A549 (cell line): Measurements from ENCODE around the gene IKZF3. TPM values are rescaled to one million over a fixed set of nuclear protein-coding genes. Genes with fewer than 3 reads are reported as not detected.
A peak's percentile ranks its signal among the peaks of the same experiment; 100 is the strongest.

Experiments
- ATAC-seq, 2 experiments: fragments of 200-7000 bp in 1 of 2; fragments of >200 bp in 1 of 2; cut with Nextera tagmentation in 1 of 2; cut with Tn5 transposase in 1 of 2; 3 replicates each; pipeline versions ENCODE4 v1.8.0 to v1.9.1; 2018 to 2020; ENCODE audit warnings: mild to moderate bottlenecking in 1 of 2, moderate library complexity in 1 of 2
- CTCF ChIA-PET: fragments of 300-600 bp; sonication (Branson Sonifier 250); formaldehyde crosslinking; extraction: SDS; loops from one replicate; lab custom pipeline; 2021; ENCODE audit warnings: antibody characterized with exemption, inconsistent platforms; lab: Yijun Ruan, JAX
- POLR2A ChIA-PET: fragments of 350-600 bp; formaldehyde crosslinking; extraction: SDS; loops from one replicate; lab custom pipeline; 2021; ENCODE audit warnings: antibody characterized with exemption, inconsistent platforms; lab: Yijun Ruan, JAX
- DNase-seq, 2 experiments: peaks; one replicate each; pipeline versions ENCODE4 v3.0.0 to v3.0.0-alpha.2; 2011 to 2016; ENCODE audit warnings: low read depth in 1 of 2, low spot score in 1 of 2
- FAIRE-seq: peaks from 2 replicates; lab custom pipeline; 2011; peaks lifted over from hg19 to GRCh38; lab: Jason Lieb, UNC
- H3K27ac ChIP-seq, 2 experiments: fragments of >200 bp; sonication (Bioruptor Twin); formaldehyde crosslinking; 3 replicates each; pipeline ENCODE4 v1.5.1; 2016 to 2017
- H3K4me1 ChIP-seq: fragments of >200 bp; sonication (Bioruptor Twin); formaldehyde crosslinking; 3 replicates; pipeline ENCODE4 v1.6.1; 2016
- H3K4me2 ChIP-seq: fragments of >200 bp; sonication (Bioruptor Twin); formaldehyde crosslinking; 3 replicates; pipeline ENCODE4 v1.6.1; 2016
- H3K4me3 ChIP-seq: fragments of >200 bp; sonication (Bioruptor Twin); formaldehyde crosslinking; 3 replicates; pipeline ENCODE4 v1.5.1; 2016
- H3K9me3 ChIP-seq: fragments of >200 bp; sonication (Bioruptor Twin); formaldehyde crosslinking; 3 replicates; pipeline ENCODE4 v1.6.1; 2016
- HDAC2 ChIP-seq: fragments of 200-600 bp; sonication (generic); IDR thresholded peaks from 2 replicates; pipeline ENCODE4 v1.6.1; 2016
- HOXB13 ChIP-seq: fragments of 250-450 bp; sonication (Bioruptor Pico); IDR thresholded peaks from 2 replicates; pipeline ENCODE4 v1.5.0; 2020; ENCODE audit warnings: low read depth, mild to moderate bottlenecking, moderate library complexity
- HOXB5 ChIP-seq: fragments of 250-450 bp; sonication (Bioruptor Pico); IDR thresholded peaks from 2 replicates; pipeline ENCODE4 v1.5.0; 2020; ENCODE audit warnings: mild to moderate bottlenecking, moderate library complexity
- JUN ChIP-seq, 2 experiments: fragments of >200 bp; sonication (Bioruptor Twin); formaldehyde crosslinking; IDR thresholded peaks; 2 replicates in 1 of 2; 3 replicates in 1 of 2; pipeline ENCODE4 v1.6.1; 2016 to 2017
- KDM1A ChIP-seq: fragments of 200-600 bp; sonication (generic); IDR thresholded peaks from 2 replicates; pipeline ENCODE4 v1.6.1; 2016; ENCODE audit warnings: low read depth, mild to moderate bottlenecking
- KDM5A ChIP-seq: fragments of 200-600 bp; sonication (generic); IDR thresholded peaks from 2 replicates; pipeline ENCODE4 v1.6.1; 2016; ENCODE audit warnings: antibody characterized with exemption, mild to moderate bottlenecking
- MAFK ChIP-seq: fragments of 450-650 bp; IDR thresholded peaks from 2 replicates; pipeline ENCODE4 v1.6.1; 2014; ENCODE audit not compliant: partially characterized antibody
- MAZ ChIP-seq: fragments of 150-350 bp; IDR thresholded peaks from 2 replicates; pipeline ENCODE4 v1.6.1; 2014; ENCODE audit warnings: antibody characterized with exemption, low read depth, low read length, borderline replicate concordance
- NFE2L2 ChIP-seq: fragments of 150-350 bp; conservative IDR thresholded peaks from 2 replicates; pipeline ENCODE4 v1.6.1; 2014; ENCODE audit warnings: low read length
- NR3C1 ChIP-seq: fragments of >200 bp; sonication (Bioruptor Twin); formaldehyde crosslinking; IDR thresholded peaks from 3 replicates; pipeline ENCODE4 v1.6.1; 2017
- PHF8 ChIP-seq: fragments of 200-600 bp; sonication (generic); IDR thresholded peaks from 2 replicates; pipeline ENCODE4 v1.6.1; 2016; ENCODE audit warnings: low read depth, mild to moderate bottlenecking, antibody characterized with exemption, moderate library complexity, borderline replicate concordance
- POLR2A ChIP-seq: IDR thresholded peaks from 2 replicates; pipeline ENCODE4 v1.6.1; 2012; ENCODE audit warnings: mild to moderate bottlenecking, low read length
- RAD21 ChIP-seq, 2 experiments: fragments of >200 bp in 1 of 2; sonication (Bioruptor Twin) in 1 of 2; formaldehyde crosslinking in 1 of 2; IDR thresholded peaks in 1 of 2; conservative IDR thresholded peaks in 1 of 2; 2 replicates in 1 of 2; 3 replicates in 1 of 2; pipeline ENCODE4 v1.6.1; 2012 to 2018; ENCODE audit warnings: inconsistent platforms in 1 of 2
- RFX5 ChIP-seq: fragments of 450-650 bp; IDR thresholded peaks from 2 replicates; pipeline ENCODE4 v1.7.1; 2014; ENCODE audit warnings: antibody characterized with exemption, mild to moderate bottlenecking, moderate library complexity
- SREBF2 ChIP-seq: fragments of 450-650 bp; IDR thresholded peaks from 2 replicates; pipeline ENCODE4 v1.6.1; 2014; ENCODE audit warnings: mild to moderate bottlenecking, moderate library complexity
- TP53 ChIP-seq: fragments of 250-450 bp; sonication (Bioruptor Pico); IDR thresholded peaks from 2 replicates; pipeline ENCODE4 v1.5.0; 2021; ENCODE audit warnings: mild to moderate bottlenecking, moderate library complexity
- ZFP36 ChIP-seq: fragments of 450-650 bp; IDR thresholded peaks from 2 replicates; pipeline ENCODE4 v1.6.1; 2014; ENCODE audit warnings: borderline replicate concordance; ENCODE audit not compliant: partially characterized antibody
- ZNF302 ChIP-seq: fragments of 250-450 bp; sonication (Bioruptor Pico); IDR thresholded peaks from 2 replicates; pipeline ENCODE4 v1.9.0; 2021; ENCODE audit warnings: inconsistent platforms, mild to moderate bottlenecking, moderate library complexity
- ZSCAN20 ChIP-seq: fragments of 250-450 bp; sonication (Bioruptor Pico); IDR thresholded peaks from 2 replicates; pipeline ENCODE4 v1.8.0; 2022; ENCODE audit warnings: mild to moderate bottlenecking, moderate library complexity
- WGBS: methylation state at CpG from one replicate; pipeline ENCODE4 v1.1.6; 2017; ENCODE audit errors: missing lambda C conversion rate; 5-methylcytosine and 5-hydroxymethylcytosine counted together
- polyA plus RNA-seq, 4 experiments: library from polyadenylated mRNA; depleted of rRNA in 3 of 4; stranded (reverse); fragments of >200 nt; fragmentation: RNase III in 1 of 4; extraction: RNeasy Plus Mini Kit Qiagen cat#74134 plus additional on column Dnase treatment in 1 of 4; gene quantifications; 2 replicates in 3 of 4; 3 replicates in 1 of 4; pipeline ENCODE4 v1.2.3, GENCODE V29; 2011 to 2017
- TF ChIP-seq, protein P1 (sequence below): fragments of 450-650 bp; IDR thresholded peaks from 2 replicates; pipeline ENCODE4 v1.6.1; 2014; ENCODE audit warnings: antibody characterized with exemption
- TF ChIP-seq, protein P2 (sequence below): fragments of >200 bp; sonication (Bioruptor Twin); formaldehyde crosslinking; IDR thresholded peaks from 2 replicates; pipeline ENCODE4 v1.6.1; 2016
- TF ChIP-seq, protein P3 (sequence below): IDR thresholded peaks from 2 replicates; pipeline ENCODE4 v1.6.1; 2012
- TF ChIP-seq, protein P4 (sequence below): IDR thresholded peaks from 2 replicates; pipeline ENCODE4 v1.6.1; 2012

The IKZF3 gene
- polyA plus RNA-seq, 2 of the 4 experiments (the other 2 are of a cell fraction), result not detected

DNA sequence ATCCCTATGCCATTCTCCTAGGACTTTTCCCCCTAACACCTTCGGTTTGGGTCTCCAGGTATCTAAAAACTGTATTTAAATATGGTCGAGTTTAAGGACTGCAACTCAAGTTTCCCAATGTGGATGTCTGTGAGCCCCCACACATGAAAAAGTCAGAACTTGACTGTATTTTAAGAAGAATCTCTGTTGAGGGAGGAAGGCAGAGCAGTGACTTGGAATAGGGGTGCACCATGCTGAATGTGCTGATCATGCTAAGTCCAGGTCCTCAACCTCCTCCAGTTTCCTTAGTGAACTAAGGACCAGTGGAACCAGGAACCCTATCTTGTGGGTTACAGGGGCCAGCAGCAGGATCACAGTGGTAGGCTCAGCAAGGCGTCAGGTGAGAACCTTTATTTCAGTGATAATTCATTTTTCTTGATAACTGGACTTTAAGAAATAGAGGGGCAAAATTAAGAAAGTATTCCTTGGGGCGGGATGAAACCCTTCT is 106.9 kb downstream of the IKZF3 start:
- Histone ChIP-seq H3K4me3 (no peak overlapping the region), H3K27ac (no peak overlapping the region), H3K4me1 (peaks cover 5% of the 10 kb centered on the region; the same call in 2 of the 3 replicates)
- WGBS, result 62% methylated on average over 4 of the region's 4 CpGs
- ATAC-seq (no peak), FAIRE-seq (no peak), DNase-seq (no peak)
- POLR2A ChIA-PET, result no interaction called here
- TF ChIP-seq MAFK (peak; percentile 25), MAZ (no peak), ZNF302 (CRISPR knock-in tag) (no peak)
- TF ChIP-seq, protein P1, sequence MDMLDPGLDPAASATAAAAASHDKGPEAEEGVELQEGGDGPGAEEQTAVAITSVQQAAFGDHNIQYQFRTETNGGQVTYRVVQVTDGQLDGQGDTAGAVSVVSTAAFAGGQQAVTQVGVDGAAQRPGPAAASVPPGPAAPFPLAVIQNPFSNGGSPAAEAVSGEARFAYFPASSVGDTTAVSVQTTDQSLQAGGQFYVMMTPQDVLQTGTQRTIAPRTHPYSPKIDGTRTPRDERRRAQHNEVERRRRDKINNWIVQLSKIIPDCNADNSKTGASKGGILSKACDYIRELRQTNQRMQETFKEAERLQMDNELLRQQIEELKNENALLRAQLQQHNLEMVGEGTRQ, result no peak
- TF ChIP-seq, all 56 proteins: peak for 1
- CTCF ChIA-PET, result interaction anchor here (4.6 to 15.6 kb wide), 3 partner anchors 27 to 210 kb away, joined by 22 to 171 read pairs (median 23); partner anchors contain the start of gene MIEN1
- H3K9me3 ChIP-seq, result no peaks in the 10 kb centered on the region
- no peak overlapping the region for H3K4me2 ChIP-seq

DNA sequence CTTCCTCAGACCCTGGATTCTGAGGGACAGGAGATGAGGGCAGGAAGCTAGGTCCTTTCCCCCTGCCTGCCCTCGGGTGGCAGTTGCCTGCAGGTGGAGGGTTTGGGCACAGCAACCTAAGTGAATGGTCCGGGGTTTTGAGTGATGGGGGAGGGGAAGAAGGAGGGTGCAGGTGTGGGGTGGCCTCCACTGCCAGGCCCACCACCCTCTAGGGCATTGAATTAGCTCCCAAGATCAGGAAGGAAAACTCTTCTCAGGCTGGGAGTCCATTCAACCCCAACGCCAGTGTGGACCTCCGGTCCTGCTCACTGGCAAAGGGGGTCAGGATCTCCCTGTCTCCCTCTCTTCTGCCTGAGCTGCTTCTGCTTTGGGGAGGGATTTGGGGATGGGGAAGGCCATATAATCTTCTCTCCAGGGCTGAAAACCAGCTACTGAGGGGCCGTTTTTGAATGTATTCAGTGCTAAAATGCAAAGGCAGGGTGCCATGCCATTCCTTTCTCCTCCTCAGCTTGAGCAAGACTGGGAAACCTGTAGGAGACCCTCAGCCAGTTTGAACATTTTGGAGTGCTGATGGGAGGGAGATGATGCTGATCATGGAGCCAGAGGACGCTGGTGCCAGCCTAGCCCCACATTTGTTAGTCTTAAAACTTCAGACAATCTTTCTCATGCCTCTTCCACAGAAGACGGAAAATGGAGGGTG is 107.6 kb downstream of the IKZF3 start:
- ATAC-seq (no peak), FAIRE-seq (no peak), DNase-seq (no peak)
- POLR2A ChIA-PET, result no interaction called here
- CTCF ChIA-PET, result interaction anchor here (0.6 to 15.6 kb wide), 6 partner anchors 26 to 209 kb away, joined by 3 to 217 read pairs (median 14); partner anchors contain the start of genes MIEN1 and PPP1R1B
- Histone ChIP-seq H3K27ac (no peak overlapping the region), H3K4me3 (no peak overlapping the region), H3K4me1 (peaks cover 5% of the 10 kb centered on the region; the same call in 2 of the 3 replicates), H3K9me3 (no peaks in the 10 kb centered on the region), H3K4me2 (no peak overlapping the region)
- 59% methylated on average over 7 of the region's 7 CpGs for WGBS
- TF ChIP-seq, protein P2, sequence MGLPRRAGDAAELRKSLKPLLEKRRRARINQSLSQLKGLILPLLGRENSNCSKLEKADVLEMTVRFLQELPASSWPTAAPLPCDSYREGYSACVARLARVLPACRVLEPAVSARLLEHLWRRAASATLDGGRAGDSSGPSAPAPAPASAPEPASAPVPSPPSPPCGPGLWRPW, result no peak

DNA sequence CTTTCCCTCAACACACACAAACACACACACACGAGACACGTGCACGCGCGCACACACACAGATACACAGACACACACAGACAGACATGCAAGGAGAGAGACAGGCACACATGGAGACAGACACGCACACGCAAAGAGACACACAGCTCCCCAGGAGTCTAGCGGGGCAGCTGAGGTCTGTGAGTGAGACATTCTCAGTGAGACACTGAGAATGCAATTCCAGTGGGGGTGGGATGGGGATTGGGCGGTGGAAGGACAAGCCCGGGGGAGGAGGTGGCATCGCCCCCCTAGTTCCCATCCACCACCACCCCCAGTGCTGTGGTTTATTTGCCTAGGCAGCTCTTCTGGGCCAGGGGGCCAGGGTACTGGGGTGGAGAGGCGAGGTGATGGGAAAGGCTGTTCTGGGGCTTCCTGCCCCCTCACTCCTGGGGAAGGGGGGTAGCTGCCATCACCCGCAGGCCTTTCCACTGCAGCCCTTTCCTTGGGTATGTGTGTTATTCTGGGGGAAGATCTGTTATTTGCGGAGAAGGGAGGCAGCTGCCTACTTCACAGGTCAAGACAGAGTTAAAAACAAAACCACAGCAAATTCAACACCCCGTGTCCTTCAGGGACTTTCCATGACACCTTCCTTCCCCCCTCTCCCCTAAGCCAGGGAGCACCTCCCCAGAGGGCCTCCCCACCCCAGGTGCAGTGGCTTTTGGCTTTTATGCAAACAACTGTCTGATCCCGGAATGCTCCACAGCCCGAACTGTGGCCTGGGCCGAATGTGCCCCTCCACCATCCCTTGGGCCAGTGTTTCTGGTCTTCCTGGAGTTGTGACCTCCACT is 108.3 kb downstream of the IKZF3 start:
- Histone ChIP-seq H3K27ac (peak overlapping the region in 1 of 2 experiments; percentile 96; a peak in 1 of 6 replicates), H3K9me3 (no peaks in the 10 kb centered on the region), H3K4me1 (peaks cover 8% of the 10 kb centered on the region), H3K4me2 (no peak overlapping the region), H3K4me3 (no peak overlapping the region)
- no peak for FAIRE-seq
- CTCF ChIA-PET, result interaction anchor here (0.6 to 15.6 kb wide), 18 partner anchors 8 to 208 kb away, joined by 3 to 217 read pairs (median 5); partner anchors contain the start of genes MIEN1, PGAP3, PNMT and PPP1R1B
- DNase-seq, result no peak
- no peak for ATAC-seq
- WGBS, result 81% methylated on average over 18 of the region's 18 CpGs
- POLR2A ChIA-PET, result interaction anchor here (0.6 to 2.8 kb wide), 2 partner anchors 26 to 175 kb away, joined by 4 to 12 read pairs; partner anchors contain the start of gene MIEN1
- TF ChIP-seq KDM1A (no peak), PHF8 (no peak)
- TF ChIP-seq, protein P2, result no peak

DNA sequence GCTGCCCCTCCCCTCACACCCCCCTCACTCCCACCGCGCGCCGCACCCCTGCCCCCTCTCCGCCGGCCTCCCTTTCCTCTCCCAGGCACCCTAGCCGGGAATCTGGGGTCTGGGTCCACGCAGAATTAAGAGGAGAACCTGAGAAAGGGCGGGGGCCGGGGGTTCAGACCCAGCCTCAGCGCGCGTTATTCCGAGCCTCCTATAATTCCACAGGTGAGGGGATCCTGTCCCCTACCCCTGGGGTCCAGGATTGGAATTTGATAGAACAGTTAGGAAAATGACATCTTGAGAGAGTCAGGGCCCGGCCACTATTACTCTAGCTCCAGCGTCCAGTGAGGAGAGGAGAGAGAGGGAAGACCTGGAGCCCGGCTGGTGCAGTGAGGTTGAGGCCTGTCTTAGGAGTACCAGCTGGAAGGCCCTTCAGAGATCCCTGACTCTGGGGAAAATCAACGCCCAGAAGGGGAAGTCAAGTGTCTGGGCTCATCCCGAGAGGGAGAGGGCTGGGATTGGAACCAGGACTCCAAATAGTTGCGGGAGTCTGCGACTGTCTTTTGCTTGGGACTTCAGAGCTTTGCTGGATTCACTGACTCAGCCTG is 109.1 kb downstream of the IKZF3 start:
- POLR2A ChIA-PET, result interaction anchor here (0.6 to 2.8 kb wide), 3 partner anchors 25 to 225 kb away, joined by 4 to 12 read pairs (median 7); partner anchors contain the start of genes MIEN1 and PSMD3
- no peak for DNase-seq
- no peak for FAIRE-seq
- TF ChIP-seq NR3C1, result no peak
- no peak for TF ChIP-seq HOXB5 (CRISPR knock-in tag)
- no peak for TF ChIP-seq ZSCAN20 (CRISPR knock-in tag)
- TF ChIP-seq KDM5A, result no peak
- no peak for TF ChIP-seq POLR2A
- TF ChIP-seq ZFP36, result no peak
- no peak for TF ChIP-seq JUN (IDR thresholded peaks at IDR 0.05)
- no peak for TF ChIP-seq TP53 (CRISPR knock-in tag)
- TF ChIP-seq, protein P3, sequence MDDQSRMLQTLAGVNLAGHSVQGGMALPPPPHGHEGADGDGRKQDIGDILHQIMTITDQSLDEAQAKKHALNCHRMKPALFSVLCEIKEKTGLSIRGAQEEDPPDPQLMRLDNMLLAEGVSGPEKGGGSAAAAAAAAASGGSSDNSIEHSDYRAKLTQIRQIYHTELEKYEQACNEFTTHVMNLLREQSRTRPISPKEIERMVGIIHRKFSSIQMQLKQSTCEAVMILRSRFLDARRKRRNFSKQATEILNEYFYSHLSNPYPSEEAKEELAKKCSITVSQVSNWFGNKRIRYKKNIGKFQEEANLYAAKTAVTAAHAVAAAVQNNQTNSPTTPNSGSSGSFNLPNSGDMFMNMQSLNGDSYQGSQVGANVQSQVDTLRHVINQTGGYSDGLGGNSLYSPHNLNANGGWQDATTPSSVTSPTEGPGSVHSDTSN, result no peak
- no peak for TF ChIP-seq MAFK
- TF ChIP-seq, protein P4, sequence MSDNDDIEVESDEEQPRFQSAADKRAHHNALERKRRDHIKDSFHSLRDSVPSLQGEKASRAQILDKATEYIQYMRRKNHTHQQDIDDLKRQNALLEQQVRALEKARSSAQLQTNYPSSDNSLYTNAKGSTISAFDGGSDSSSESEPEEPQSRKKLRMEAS, result no peak
- no peak for TF ChIP-seq RAD21 (conservative IDR thresholded peaks at IDR 0.05 in 1 of 2, IDR thresholded peaks at IDR 0.05 in 1 of 2)
- no peak for TF ChIP-seq NFE2L2
- TF ChIP-seq RFX5, result no peak
- TF ChIP-seq HOXB13 (CRISPR knock-in tag), result no peak
- TF ChIP-seq PHF8, result no peak
- TF ChIP-seq SREBF2, result no peak
- no peak for TF ChIP-seq HDAC2
- TF ChIP-seq, all 56 proteins: peak for 0
- H3K27ac ChIP-seq, result peak overlapping the region; percentile 83 to 96
- H3K4me3 ChIP-seq, result peak overlapping the region; percentile 69
- WGBS, result 82% methylated on average over 15 of the region's 21 CpGs
- H3K4me1 ChIP-seq, result peaks cover 15% of the 10 kb centered on the region
- H3K4me2 ChIP-seq, result peak overlapping the region; percentile 94
- ATAC-seq, result peak in 1 of 2 experiments; percentile 15; a peak in 3 of 6 replicates
- CTCF ChIA-PET, result interaction anchor here (0.7 to 15.6 kb wide), 22 partner anchors 9 to 276 kb away, joined by 3 to 217 read pairs (median 5); partner anchors contain the start of genes ERBB2, MIEN1, PGAP3 and PNMT
- no peaks in the 10 kb centered on the region for H3K9me3 ChIP-seq
